GM21423 (cell line): ENCODE measurements around the gene NKAIN4.

Experiments used
- ATAC-seq: cut with Tn5 transposase; IDR thresholded peaks from one replicate; pipeline ENCODE4 v1.9.1; 2021; ENCODE audit warnings: mild to moderate bottlenecking, moderate library complexity; ENCODE audit not compliant: unreplicated experiment

Gene NKAIN4

DNA sequence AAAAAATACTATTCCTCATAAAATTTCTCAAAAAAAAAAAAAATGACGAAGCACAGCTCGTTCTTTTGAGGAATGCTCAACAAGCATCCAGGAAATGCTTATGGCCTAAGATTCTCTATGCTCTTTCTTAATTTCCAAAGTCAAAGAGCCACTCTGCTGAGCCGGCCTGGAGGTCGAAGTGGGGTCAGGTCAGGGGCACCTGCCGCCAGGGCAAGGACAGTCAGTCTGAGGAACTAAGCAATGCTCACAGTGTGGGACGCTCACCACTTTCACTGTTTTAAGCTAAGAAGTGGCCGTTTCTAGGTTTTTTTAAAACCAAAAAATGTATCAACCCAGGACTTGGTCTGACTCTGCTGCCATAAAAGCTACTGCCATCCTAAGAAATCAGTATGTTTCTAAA lies 55.7 kb downstream of the NKAIN4 start:
- no peak for ATAC-seq

DNA sequence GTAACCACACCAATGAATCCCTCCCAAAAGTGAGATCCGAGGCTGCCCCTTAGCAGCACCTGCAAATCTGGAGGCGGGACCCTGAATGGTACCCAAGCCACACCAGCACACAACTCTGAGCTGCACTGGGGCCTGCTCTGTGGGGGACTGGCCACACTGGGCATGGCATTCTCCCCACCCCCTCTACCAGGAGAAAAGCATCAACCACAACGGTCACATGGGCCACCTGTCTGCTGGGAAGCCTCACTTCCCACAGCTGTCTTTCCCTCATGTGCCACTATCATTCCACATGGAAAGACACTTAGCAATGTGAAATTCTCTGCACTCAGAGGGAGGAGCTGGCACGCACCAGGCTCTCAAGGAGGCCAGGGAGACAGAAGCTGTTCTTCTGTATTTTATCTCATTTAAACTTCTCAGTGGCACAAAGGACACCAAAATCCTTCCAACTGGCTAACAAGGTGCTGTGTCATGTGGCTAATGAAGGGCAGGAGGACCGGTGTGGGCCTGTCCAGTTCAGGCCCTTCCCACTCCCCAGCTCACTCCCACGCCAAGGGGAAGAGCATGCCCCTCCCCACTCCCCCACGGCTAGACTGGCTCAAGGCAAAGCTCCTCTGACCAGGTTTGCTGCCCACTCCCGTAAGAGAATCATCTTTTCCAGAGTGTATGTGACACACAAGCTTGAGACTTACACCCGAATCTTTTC lies 57.3 kb downstream of the NKAIN4 start:
- ATAC-seq: no peak

DNA sequence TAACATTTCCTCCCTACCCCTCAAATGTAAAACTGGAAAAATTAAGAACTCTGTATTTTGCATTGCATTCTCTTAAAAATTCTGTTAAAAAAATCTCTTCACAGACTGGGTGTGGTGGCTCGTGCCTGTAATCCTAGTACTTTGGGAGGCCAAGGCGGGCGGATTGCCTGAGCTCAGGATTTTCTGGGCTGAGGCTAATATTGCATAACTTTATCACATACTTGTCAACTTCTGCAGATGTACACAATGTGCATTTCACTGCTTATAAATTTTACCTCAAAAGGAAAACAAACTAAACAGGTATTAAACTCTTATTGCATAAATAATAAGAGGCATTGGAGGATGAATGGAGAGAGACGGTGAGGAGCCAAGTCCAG lies 59.5 kb downstream of the NKAIN4 start:
- ATAC-seq: no peak

DNA sequence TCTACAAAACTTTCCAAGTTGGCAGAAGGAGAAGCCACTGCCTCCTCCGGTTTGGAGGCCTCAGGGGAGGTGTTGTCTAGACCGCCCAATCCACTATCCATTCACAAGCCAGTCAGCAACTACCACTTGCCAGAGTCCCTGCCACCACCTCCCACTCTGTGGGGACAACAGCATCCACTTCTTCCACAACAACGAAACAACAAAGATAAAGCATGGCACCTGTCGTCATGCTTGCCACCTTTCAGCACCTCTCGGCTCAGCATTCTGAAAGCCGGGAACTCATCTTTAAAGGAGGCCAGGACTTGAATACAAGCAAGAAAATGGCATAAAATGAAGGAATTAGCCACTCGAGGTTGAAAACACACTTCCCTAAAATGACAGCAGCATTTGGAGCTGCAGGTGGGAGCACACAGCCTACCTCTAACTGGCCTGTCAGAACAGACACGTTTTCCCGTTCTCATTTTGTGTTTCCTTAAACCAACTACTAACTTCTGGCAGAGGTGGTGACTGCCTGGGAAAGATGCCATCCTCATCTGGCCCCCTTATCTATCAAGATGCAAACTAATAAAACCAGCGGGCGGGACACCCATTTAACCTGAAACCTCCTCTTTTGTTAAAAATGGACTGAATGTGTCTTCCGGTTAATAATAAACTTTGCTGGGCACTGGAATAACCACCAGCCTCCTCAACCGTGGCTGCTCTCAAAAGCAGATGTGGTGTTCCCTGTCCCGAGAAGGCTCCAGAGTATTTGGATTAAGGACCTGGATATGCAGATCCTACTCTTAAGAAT lies 60.1 kb downstream of the NKAIN4 start:
- ATAC-seq: no peak

DNA sequence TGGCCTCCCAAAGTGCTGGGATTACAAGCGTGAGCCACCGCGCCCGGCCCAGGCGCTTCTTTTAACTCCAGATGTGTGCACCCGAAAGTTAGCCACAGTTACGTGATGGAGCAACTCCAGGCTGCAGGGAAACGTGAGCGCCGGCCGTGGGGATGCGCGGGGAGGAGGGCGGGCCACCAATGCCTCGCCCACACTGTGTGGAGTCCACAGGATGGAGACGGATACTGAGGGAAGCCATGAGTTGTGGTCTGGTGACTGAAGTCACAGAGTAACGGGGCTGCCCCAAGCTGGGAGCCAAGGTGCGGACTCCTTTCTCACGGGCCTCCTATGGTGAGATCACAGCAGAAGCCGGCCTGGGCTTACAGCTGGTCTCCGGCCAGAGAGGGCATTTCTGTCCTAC lies 61.5 kb downstream of the NKAIN4 start:
- ATAC-seq: no peak

DNA sequence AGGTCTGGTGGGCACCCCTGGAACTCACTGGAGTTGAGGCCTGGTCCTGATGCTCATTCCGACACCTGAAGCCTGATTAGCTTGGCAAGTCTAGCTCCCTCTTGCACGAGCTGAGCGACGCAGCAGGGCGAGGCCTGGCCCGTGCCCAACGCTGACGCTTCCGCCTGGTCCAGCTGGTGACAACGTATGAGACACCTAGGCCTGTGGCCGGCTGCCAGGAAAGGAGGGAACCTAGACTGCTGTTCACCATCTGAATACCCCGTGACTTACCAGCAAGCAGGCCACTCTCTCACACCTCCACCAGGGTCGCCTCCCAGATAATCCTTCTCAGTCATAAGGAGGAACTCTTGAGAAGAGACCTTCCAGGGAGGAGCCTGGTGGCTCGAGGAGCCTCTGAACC lies 62.9 kb downstream of the NKAIN4 start:
- no peak for ATAC-seq

DNA sequence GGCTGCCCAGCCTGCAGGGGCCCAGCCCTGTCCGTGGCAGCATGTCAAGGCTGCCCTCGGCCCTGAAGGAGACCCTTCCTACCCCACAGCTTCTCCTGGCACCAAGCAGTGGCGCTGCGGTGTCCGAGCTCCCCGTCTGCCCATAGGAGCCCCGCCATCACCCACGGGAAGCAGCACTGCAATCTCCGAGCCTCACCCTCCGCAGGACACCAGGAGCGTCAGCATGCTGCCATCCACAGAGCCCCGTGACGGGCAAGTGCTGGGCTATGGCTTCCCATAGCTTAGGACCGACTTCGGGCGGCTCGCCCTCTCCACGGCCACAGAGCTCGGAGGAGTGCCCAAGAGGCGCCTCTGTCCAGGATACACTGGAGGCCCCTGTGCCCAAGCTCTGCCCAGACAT lies 63.4 kb downstream of the NKAIN4 start:
- ATAC-seq: no peak
